NCI-H2196 (cell line): ENCODE results near the gene MACC1.

Experiments
- DNase-seq: peaks from one replicate; lab custom pipeline; 2025; ENCODE audit not compliant: unreplicated experiment; lab: John Stamatoyannopoulos, UW

Gene MACC1

GRCh38 chr7:20217193-20217948 lies at the start of gene MACC1:
MACC1 (minus strand) TSS chr7:20217384; CDS start chr7:20161862, 55,522 bp downstream.
- peak; percentile 84 for DNase-seq

GRCh38 chr7:20264623-20265022 lies 47.4 kb upstream of the MACC1 start:
- no peak for DNase-seq

GRCh38 chr7:20260223-20260622 lies 43.0 kb upstream of the MACC1 start:
- DNase-seq, result no peak

- no peak for DNase-seq
Measured at GRCh38 chr7:20257212-20257611, 40.0 kb upstream of the MACC1 start.

GRCh38 chr7:20249920-20250319 lies 32.7 kb upstream of the MACC1 start:
- DNase-seq, result no peak

- DNase-seq, result no peak
Measured at GRCh38 chr7:20249376-20249775, 32.2 kb upstream of the MACC1 start.

- DNase-seq, result no peak
Measured at GRCh38 chr7:20246236-20246635, 29.1 kb upstream of the MACC1 start.

- DNase-seq, result no peak
Measured at GRCh38 chr7:20244334-20245120, 27.3 kb upstream of the MACC1 start.

GRCh38 chr7:20241911-20242261 lies 24.7 kb upstream of the MACC1 start:
- DNase-seq, result no peak

GRCh38 chr7:20241194-20241910 lies 24.2 kb upstream of the MACC1 start:
- DNase-seq, result peak; percentile 40

- no peak for DNase-seq
Measured at GRCh38 chr7:20240080-20240926, 23.1 kb upstream of the MACC1 start.

- DNase-seq, result no peak
Measured at GRCh38 chr7:20238754-20239324, 21.7 kb upstream of the MACC1 start.

- no peak for DNase-seq
Measured at GRCh38 chr7:20238194-20238753, 21.1 kb upstream of the MACC1 start.

- no peak for DNase-seq
Measured at GRCh38 chr7:20237464-20238193, 20.4 kb upstream of the MACC1 start.

- no peak for DNase-seq
Measured at GRCh38 chr7:20236790-20237189, 19.6 kb upstream of the MACC1 start.

- DNase-seq, result no peak
Measured at GRCh38 chr7:20236043-20236442, 18.9 kb upstream of the MACC1 start.

- DNase-seq, result no peak
Measured at GRCh38 chr7:20235288-20235687, 18.1 kb upstream of the MACC1 start.

GRCh38 chr7:20233362-20233761 lies 16.2 kb upstream of the MACC1 start:
- no peak for DNase-seq

- DNase-seq, result no peak
Measured at GRCh38 chr7:20232848-20233247, 15.7 kb upstream of the MACC1 start.
